Common myeloid progenitor, CD34-positive (primary cell): Measurements from ENCODE around the gene COL19A1.

ENCODE experiments used
- CTCF ChIA-PET: fragments of 350-600 bp; sonication (Branson Sonifier 250); formaldehyde crosslinking; loops from one replicate; lab custom pipeline; 2021; ENCODE audit warnings: antibody characterized with exemption; lab: Charles Lee
- POLR2A ChIA-PET: fragments of 350-600 bp; sonication (Branson Sonifier 250); formaldehyde crosslinking; loops from one replicate; lab custom pipeline; 2021; ENCODE audit warnings: antibody characterized with exemption; lab: Charles Lee
- DNase-seq, 3 donors: peaks; one replicate each; pipeline versions ENCODE4 v3.0.0 to v3.0.0-alpha.2; 2013
- H3K27ac ChIP-seq, 2 experiments: 1 replicate in 1 of 2; 2 replicates in 1 of 2; pipeline ENCODE4 v1.7.0; 2013; ENCODE audit warnings: inconsistent platforms in 2 of 2, low read length in 2 of 2, mild to moderate bottlenecking in 2 of 2, low read depth in 1 of 2, moderate library complexity in 1 of 2; ENCODE audit not compliant: severe bottlenecking in 2 of 2, insufficient read depth in 1 of 2, poor library complexity in 1 of 2
- H3K27me3 ChIP-seq, 5 experiments: replicated peaks in 2 of 5; 1 replicate in 3 of 5; 2 replicates in 2 of 5; pipeline versions ENCODE4 v1.6.1 to v1.7.0; 2013; ENCODE audit warnings: low read length in 4 of 5, mild to moderate bottlenecking in 2 of 5, moderate library complexity in 2 of 5, inconsistent platforms in 1 of 5; ENCODE audit not compliant: insufficient read depth in 5 of 5, control insufficient read depth in 4 of 5
- H3K36me3 ChIP-seq, 4 experiments: 1 replicate in 2 of 4; 2 replicates in 2 of 4; pipeline versions ENCODE4 v1.6.1 to v1.7.0; 2013; ENCODE audit warnings: low read length in 3 of 4, control low read depth in 1 of 4, mild to moderate bottlenecking in 1 of 4; ENCODE audit not compliant: control insufficient read depth in 4 of 4, insufficient read depth in 4 of 4
- H3K4me1 ChIP-seq, 4 experiments: 1 replicate in 3 of 4; 2 replicates in 1 of 4; pipeline versions ENCODE4 v1.6.1 to v1.7.1; 2013; ENCODE audit warnings: low read length in 3 of 4, mild to moderate bottlenecking in 3 of 4, control low read depth in 1 of 4, inconsistent platforms in 1 of 4, moderate library complexity in 1 of 4; ENCODE audit not compliant: control insufficient read depth in 4 of 4, insufficient read depth in 4 of 4; ENCODE audit errors: control extremely low read depth in 1 of 4
- H3K4me3 ChIP-seq, 7 experiments: 1 replicate in 4 of 7; 2 replicates in 3 of 7; pipeline versions ENCODE4 v1.5.1 to v1.7.0; 2013; ENCODE audit warnings: mild to moderate bottlenecking in 7 of 7, low read length in 6 of 7, moderate library complexity in 6 of 7, inconsistent platforms in 2 of 7, low read depth in 2 of 7, control low read depth in 1 of 7; ENCODE audit not compliant: insufficient read depth in 4 of 7, control insufficient read depth in 1 of 7; ENCODE audit errors: extremely low read depth in 1 of 7
- H3K9me3 ChIP-seq, 5 experiments: 1 replicate in 4 of 5; 2 replicates in 1 of 5; pipeline versions ENCODE4 v1.6.1 to v1.7.1; 2013; ENCODE audit warnings: low read length in 4 of 5, mild to moderate bottlenecking in 2 of 5, inconsistent platforms in 1 of 5, low read depth in 1 of 5, moderate library complexity in 1 of 5; ENCODE audit not compliant: control insufficient read depth in 4 of 5, insufficient read depth in 2 of 5; ENCODE audit errors: control extremely low read depth in 1 of 5
- WGBS: methylation state at CpG from one replicate; pipeline ENCODE4 v1.1.5; 2013; ENCODE audit not compliant: insufficient coverage; 5-methylcytosine and 5-hydroxymethylcytosine counted together

COL19A1 gene

DNA sequence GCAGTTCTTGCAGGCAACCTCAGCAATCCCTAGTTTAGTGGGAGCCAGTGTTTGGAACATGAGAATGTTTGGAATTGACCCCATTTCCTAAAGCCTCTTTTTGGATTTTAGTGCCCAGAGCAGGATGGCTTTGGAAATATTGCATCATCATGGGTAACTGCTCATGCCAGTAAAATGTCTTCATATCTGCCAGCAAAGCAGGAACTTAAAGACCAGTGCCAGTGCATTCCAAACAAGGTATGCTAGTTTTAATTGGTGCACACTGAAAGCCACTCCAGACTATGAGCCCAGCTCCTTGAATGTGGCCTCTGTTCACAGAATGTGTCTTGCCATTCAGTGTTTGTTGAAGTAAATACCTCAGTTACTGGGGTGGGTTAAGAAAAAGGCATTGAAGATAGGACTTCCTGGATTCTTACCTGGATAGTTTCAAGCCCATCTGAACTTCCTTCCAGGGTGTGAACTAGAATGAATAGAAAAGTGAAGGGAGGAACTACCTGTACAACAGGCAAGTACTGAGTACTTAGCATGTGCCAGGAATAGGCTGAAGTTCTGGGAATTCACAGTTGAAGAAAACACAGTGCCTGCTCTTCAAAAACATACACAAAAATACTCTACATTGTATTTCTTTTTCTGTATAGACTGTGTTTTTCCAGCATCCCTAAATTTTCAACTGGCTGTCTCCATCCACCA lies 70.5 kb downstream of the COL19A1 start:
- no peak overlapping the region for H3K4me3 ChIP-seq
- no peak overlapping the region for H3K27ac ChIP-seq
- no peak for DNase-seq
- H3K9me3 ChIP-seq: no peaks in the 10 kb centered on the region
- H3K36me3 ChIP-seq: no peaks in the 10 kb centered on the region
- ChIA-PET POLR2A (no interaction called here), CTCF (no interaction called here)
- H3K27me3 ChIP-seq: peaks cover 0 to 4% (median 0%) of the 10 kb centered on the region in 5 experiments
- no peaks in the 10 kb centered on the region for H3K4me1 ChIP-seq

- WGBS: 91% methylated on average over 5 of the region's 7 CpGs
- Histone ChIP-seq H3K27ac (no peak overlapping the region), H3K9me3 (no peaks in the 10 kb centered on the region), H3K36me3 (no peaks in the 10 kb centered on the region), H3K4me3 (no peak overlapping the region), H3K27me3 (peaks cover 0 to 4% (median 0%) of the 10 kb centered on the region in 5 experiments), H3K4me1 (no peaks in the 10 kb centered on the region)
- DNase-seq: no peak
- ChIA-PET CTCF (interaction anchor here (0.6 kb wide), 1 partner anchor 15 kb away, joined by 3 read pairs; no protein-coding TSS in a partner anchor), POLR2A (interaction anchor here (0.6 kb wide), 1 partner anchor 201 kb away, joined by 3 read pairs; no protein-coding TSS in a partner anchor)
Observed at GRCh38 chr6:69937402-69938136, 71.2 kb downstream of the COL19A1 start.

GRCh38 chr6:69942485-69942884 lies 76.1 kb downstream of the COL19A1 start:
- WGBS: no CpG with 5 or more reads among the region's 2 CpGs
- POLR2A ChIA-PET: no interaction called here

GRCh38 chr6:69945192-69945591 lies 78.8 kb downstream of the COL19A1 start:
- Histone ChIP-seq H3K4me1 (no peaks in the 10 kb centered on the region), H3K9me3 (no peaks in the 10 kb centered on the region), H3K4me3 (no peak overlapping the region), H3K27me3 (peaks cover 0 to 2% (median 0%) of the 10 kb centered on the region in 5 experiments), H3K27ac (no peak overlapping the region), H3K36me3 (no peaks in the 10 kb centered on the region)
- ChIA-PET CTCF (no interaction called here), POLR2A (no interaction called here)
- DNase-seq: no peak
- WGBS: no CpG with 5 or more reads among the region's 1 CpG

More at GRCh38 chr6:69942485-69942884, 76.1 kb downstream of the COL19A1 start:
- Histone ChIP-seq H3K9me3 (no peaks in the 10 kb centered on the region), H3K4me1 (no peaks in the 10 kb centered on the region), H3K4me3 (no peak overlapping the region), H3K27me3 (peaks cover 0 to 4% (median 0%) of the 10 kb centered on the region in 5 experiments), H3K36me3 (no peaks in the 10 kb centered on the region), H3K27ac (no peak overlapping the region)
- no peak for DNase-seq
- CTCF ChIA-PET: no interaction called here

GRCh38 chr6:69948479-69949114 lies 82.2 kb downstream of the COL19A1 start:
- CTCF ChIA-PET: no interaction called here
- H3K27me3 ChIP-seq: peaks cover 0 to 2% (median 0%) of the 10 kb centered on the region in 5 experiments
- WGBS: no CpG with 5 or more reads among the region's 1 CpG
- no peaks in the 10 kb centered on the region for H3K9me3 ChIP-seq
- H3K27ac ChIP-seq: no peak overlapping the region
- no peak overlapping the region for H3K4me3 ChIP-seq
- H3K36me3 ChIP-seq: no peaks in the 10 kb centered on the region
- DNase-seq: no peak
- no peaks in the 10 kb centered on the region for H3K4me1 ChIP-seq
- POLR2A ChIA-PET: no interaction called here

DNA sequence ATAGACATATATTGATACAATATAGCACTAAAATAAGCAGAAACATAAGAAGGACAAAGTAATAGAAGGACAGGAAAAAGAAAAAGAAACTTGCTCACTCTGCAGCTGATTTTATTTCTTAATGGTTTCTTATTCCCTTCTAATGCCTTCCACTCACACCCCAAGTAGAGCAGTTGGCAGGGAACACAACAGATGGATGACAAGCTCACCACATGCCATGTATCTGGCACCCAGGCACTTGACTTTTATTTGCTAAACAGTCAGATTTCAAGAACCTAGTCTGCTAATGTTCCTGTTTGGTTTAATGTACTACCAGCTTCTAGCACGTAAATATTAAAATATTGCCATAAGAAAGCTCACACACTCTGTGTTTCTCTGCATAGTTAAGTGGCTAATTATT lies 87.1 kb downstream of the COL19A1 start:
- CTCF ChIA-PET: no interaction called here
- H3K27ac ChIP-seq: no peak overlapping the region
- H3K4me1 ChIP-seq: no peaks in the 10 kb centered on the region
- no peak for DNase-seq
- peaks cover 0 to 2% (median 0%) of the 10 kb centered on the region in 5 experiments for H3K27me3 ChIP-seq
- POLR2A ChIA-PET: no interaction called here
- WGBS: no CpG with 5 or more reads among the region's 1 CpG
- H3K9me3 ChIP-seq: no peaks in the 10 kb centered on the region
- H3K4me3 ChIP-seq: no peak overlapping the region
- no peaks in the 10 kb centered on the region for H3K36me3 ChIP-seq

- peaks cover 0 to 2% (median 0%) of the 10 kb centered on the region in 5 experiments for H3K27me3 ChIP-seq
- no peak overlapping the region for H3K4me3 ChIP-seq
- H3K4me1 ChIP-seq: no peaks in the 10 kb centered on the region
- CTCF ChIA-PET: no interaction called here
- no peaks in the 10 kb centered on the region for H3K9me3 ChIP-seq
- DNase-seq: no peak
- POLR2A ChIA-PET: no interaction called here
- H3K36me3 ChIP-seq: no peaks in the 10 kb centered on the region
- no CpG with 5 or more reads among the region's 1 CpG for WGBS
- H3K27ac ChIP-seq: no peak overlapping the region
Observed at GRCh38 chr6:69954733-69955132, 88.4 kb downstream of the COL19A1 start.
